Endothelial cell of umbilical vein (primary cell): ENCODE results near the gene HHATL. TPM values are rescaled to one million over a fixed set of nuclear protein-coding genes. Genes with fewer than 3 reads are reported as not detected.

ENCODE experiments used
- BruUV-seq: library from RNA; stranded (reverse); fragments of 400-500 nt; replicated peaks from 2 replicates; lab custom pipeline; 2021; lab: Mats Ljungman, UMichigan
- CTCF ChIA-PET: fragments of 300-600, 350-600 bp; sonication (Branson Sonifier 250); formaldehyde crosslinking; loops from one replicate; lab custom pipeline; 2021; ENCODE audit warnings: antibody characterized with exemption, inconsistent platforms; lab: Charles Lee
- POLR2A ChIA-PET: fragments of 300-600, 350-600 bp; sonication (Branson Sonifier 250); formaldehyde crosslinking; loops from one replicate; lab custom pipeline; 2021; ENCODE audit warnings: antibody characterized with exemption, inconsistent platforms; lab: Charles Lee
- DNase-seq: peaks from one replicate; pipeline ENCODE4 v3.0.0-alpha.2; 2011; ENCODE audit warnings: low read depth, low spot score
- FAIRE-seq: peaks from 2 replicates; lab custom pipeline; 2011; peaks lifted over from hg19 to GRCh38; lab: Jason Lieb, UNC
- H2AFZ ChIP-seq: 2 replicates; pipeline ENCODE4 v1.6.0; 2012; ENCODE audit warnings: low read depth, low read length, control low read depth, inconsistent platforms
- H3K27ac ChIP-seq: 2 replicates; pipeline ENCODE4 v1.5.1; 2011; ENCODE audit warnings: low read depth, mild to moderate bottlenecking, control low read depth, low read length, moderate library complexity; ENCODE audit not compliant: insufficient read depth
- H3K27me3 ChIP-seq, 2 experiments: 2 replicates each; pipeline versions ENCODE4 v1.6.0 to v1.6.1; 2011; ENCODE audit warnings: low read length in 2 of 2, mixed read lengths in 1 of 2; ENCODE audit not compliant: control insufficient read depth in 2 of 2, insufficient read depth in 2 of 2
- H3K36me3 ChIP-seq, 2 experiments: 2 replicates in 1 of 2; 3 replicates in 1 of 2; pipeline ENCODE4 v1.5.1; 2011; ENCODE audit warnings: low read length in 2 of 2, mild to moderate bottlenecking in 1 of 2, moderate library complexity in 1 of 2; ENCODE audit not compliant: control insufficient read depth in 2 of 2, insufficient read depth in 2 of 2; ENCODE audit errors: extremely low read depth in 1 of 2
- H3K4me1 ChIP-seq: 3 replicates; pipeline ENCODE4 v1.5.1; 2011; ENCODE audit warnings: mild to moderate bottlenecking, low read length; ENCODE audit not compliant: control insufficient read depth, insufficient read depth; ENCODE audit errors: extremely low read depth
- H3K4me2 ChIP-seq: 2 replicates; pipeline ENCODE4 v1.6.1; 2011; ENCODE audit warnings: low read length, control low read depth, mixed read lengths; ENCODE audit not compliant: insufficient read depth
- H3K4me3 ChIP-seq, 3 experiments: fragments of 200-600 bp in 1 of 3; sonication (generic), shearing (Covaris generic) in 1 of 3; replicated peaks in 1 of 3; 2 replicates each; pipeline ENCODE4 v1.5.1; 2011 to 2016; ENCODE audit warnings: control low read depth in 3 of 3, low read length in 3 of 3, mild to moderate bottlenecking in 2 of 3, inconsistent platforms in 1 of 3, low read depth in 1 of 3, moderate library complexity in 1 of 3; ENCODE audit not compliant: insufficient read depth in 1 of 3
- H3K79me2 ChIP-seq: 2 replicates; pipeline ENCODE4 v1.6.0; 2012; ENCODE audit warnings: low read length, inconsistent platforms; ENCODE audit not compliant: control insufficient read depth, insufficient read depth
- H3K9ac ChIP-seq: replicated peaks from 2 replicates; pipeline ENCODE3; 2011; ENCODE audit warnings: low read length, control low read depth; ENCODE audit not compliant: insufficient read depth; ENCODE audit errors: extremely low read depth
- H3K9me1 ChIP-seq: replicated peaks from 3 replicates; pipeline ENCODE4 v1.6.0; 2011; ENCODE audit warnings: mild to moderate bottlenecking, low read length; ENCODE audit not compliant: control insufficient read depth, insufficient read depth; ENCODE audit errors: extremely low read depth
- H3K9me3 ChIP-seq: replicated peaks from 2 replicates; pipeline ENCODE4 v1.5.1; 2012; ENCODE audit warnings: low read length, inconsistent platforms; ENCODE audit not compliant: control insufficient read depth, insufficient read depth
- H4K20me1 ChIP-seq: replicated peaks from 2 replicates; pipeline ENCODE3; 2011; ENCODE audit warnings: mild to moderate bottlenecking, low read length; ENCODE audit not compliant: control insufficient read depth, insufficient read depth; ENCODE audit errors: extremely low read depth
- EZH2 ChIP-seq: IDR thresholded peaks from 2 replicates; pipeline ENCODE4 v1.6.1; 2012; ENCODE audit warnings: borderline replicate concordance, low read depth, mild to moderate bottlenecking, moderate library complexity, low read length, inconsistent platforms; ENCODE audit not compliant: severe bottlenecking
- FOS ChIP-seq: IDR thresholded peaks from 2 replicates; pipeline ENCODE4 v1.6.1; 2011; ENCODE audit warnings: mild to moderate bottlenecking, low read length, moderate library complexity, borderline replicate concordance; ENCODE audit not compliant: insufficient read depth
- GATA2 ChIP-seq: IDR thresholded peaks from 2 replicates; pipeline ENCODE4 v1.7.0; 2011; ENCODE audit warnings: low read depth, mild to moderate bottlenecking, moderate library complexity, mixed read lengths, low read length; ENCODE audit not compliant: insufficient read length, insufficient read depth
- JUN ChIP-seq: IDR thresholded peaks from 2 replicates; pipeline ENCODE4 v1.6.1; 2011; ENCODE audit warnings: borderline replicate concordance, low read depth; ENCODE audit not compliant: insufficient read length, insufficient read depth
- MYC ChIP-seq: IDR thresholded peaks from one replicate; pipeline ENCODE4 v1.6.1; 2011; ENCODE audit warnings: mild to moderate bottlenecking, low read depth, low read length
- POLR2A ChIP-seq: IDR thresholded peaks from 2 replicates; pipeline ENCODE4 v1.6.1; 2012; ENCODE audit warnings: low read depth, mild to moderate bottlenecking, control low read depth, low read length
- POLR2AphosphoS5 ChIP-seq: IDR thresholded peaks from 2 replicates; pipeline ENCODE4 v1.6.1; 2012; ENCODE audit warnings: low read depth, mild to moderate bottlenecking, control low read depth, low read length, moderate library complexity; ENCODE audit not compliant: insufficient read depth
- dilution Hi-C: fragments of 300-500 bp; cut with MboI; formaldehyde crosslinking; loops from one replicate; pipeline ENCODE4 v1.15.0; 2019; ENCODE audit warnings: low sequenced_read_pairs; ENCODE audit not compliant: extremely low pct_ligation_motif_present
- intact Hi-C: fragments of 100-400 bp; cut with micrococcal nuclease; formaldehyde crosslinking; loops from one replicate; pipeline ENCODE4 v1.10.0; 2022
- polyA plus RNA-seq, 4 experiments: library from polyadenylated mRNA; depleted of rRNA in 3 of 4; stranded (reverse) in 3 of 4; unstranded in 1 of 4; fragments of >200 nt; gene quantifications; 2 replicates each; pipeline versions ENCODE4 v1.2.1 to v1.2.3, GENCODE V29; 2011 to 2012; ENCODE audit warnings: missing spikeins in 1 of 4
- total RNA-seq: library from RNA; stranded (reverse); gene quantifications from 2 replicates; pipeline ENCODE4 v1.2.3, GENCODE V29; 2021
- TF ChIP-seq, protein P1 (sequence below), 2 donors: IDR thresholded peaks; 1 replicate in 1 of 2; 2 replicates in 1 of 2; pipeline ENCODE4 v1.5.1; 2011; ENCODE audit warnings: low read length in 2 of 2, mild to moderate bottlenecking in 2 of 2, moderate library complexity in 2 of 2, control low read depth in 1 of 2, inconsistent platforms in 1 of 2, low read depth in 1 of 2; ENCODE audit not compliant: insufficient read depth in 1 of 2; ENCODE audit errors: extremely low read depth in 1 of 2
- TF ChIP-seq, protein P2 (sequence below): IDR thresholded peaks from 2 replicates; pipeline ENCODE4 v1.6.1; 2011; ENCODE audit not compliant: insufficient read depth, insufficient read length

The HHATL gene
- total and polyA plus RNA-seq, 2 donors (not counting 3 experiments of a cell fraction or from before 2014, with no cell fraction given) = not detected

DNA sequence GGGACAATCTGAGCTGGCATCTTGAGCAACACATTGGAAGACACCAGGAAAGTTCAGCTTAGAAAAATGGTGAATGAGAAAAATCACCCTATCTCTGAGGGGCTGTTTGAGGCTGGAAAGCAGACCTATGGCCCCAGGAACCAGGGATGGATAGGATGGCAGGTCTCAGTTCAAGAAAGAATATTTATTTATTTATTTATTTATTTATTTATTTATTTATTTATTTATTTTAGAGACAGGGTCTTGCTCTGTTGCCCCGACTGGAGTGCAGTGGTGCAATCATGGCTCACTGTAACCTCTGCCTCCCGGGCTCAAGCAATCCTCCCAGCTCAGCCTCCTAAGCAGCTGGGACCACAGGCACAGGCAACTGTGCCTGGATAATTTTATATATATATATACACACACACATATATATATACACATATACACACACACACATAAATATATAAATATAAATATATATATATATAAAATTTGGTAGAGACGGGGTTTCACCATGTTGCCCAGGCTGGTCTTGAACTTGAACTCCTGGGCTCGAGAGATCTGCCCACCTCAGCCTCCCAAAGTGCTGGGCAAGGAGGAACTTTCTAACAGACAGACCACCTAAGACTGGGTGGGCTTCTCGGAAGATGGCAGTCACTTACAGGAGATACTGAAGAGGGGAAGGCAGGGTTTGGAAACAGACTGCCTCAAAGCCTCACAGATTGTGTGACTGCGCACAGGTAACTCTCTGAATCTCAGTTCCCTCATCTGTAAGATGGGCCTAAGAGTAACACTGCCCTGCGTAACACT, 40.8 kb upstream of the HHATL start:
- Histone ChIP-seq H3K4me3 (no peak overlapping the region), H3K9me1 (no peaks in the 10 kb centered on the region), H4K20me1 (no peaks in the 10 kb centered on the region), H2AFZ (no peak overlapping the region), H3K9me3 (no peaks in the 10 kb centered on the region), H3K4me2 (no peak overlapping the region), H3K36me3 (no peaks in the 10 kb centered on the region), H3K9ac (no peak overlapping the region), H3K4me1 (no peaks in the 10 kb centered on the region), H3K79me2 (no peaks in the 10 kb centered on the region), H3K27ac (no peak overlapping the region), H3K27me3 (no peaks in the 10 kb centered on the region)
- POLR2A ChIA-PET = no interaction called here
- DNase-seq = no peak
- BruUV-seq = no TSS peak
- intact Hi-C loops = no loop called here
- CTCF ChIA-PET = interaction anchor here (0.6 to 6.9 kb wide), 18 partner anchors 8 to 513 kb away, joined by 3 to 61 read pairs (median 4); no protein-coding TSS in a partner anchor
- dilution Hi-C loops = no loop called here
- TF ChIP-seq, protein P1, sequence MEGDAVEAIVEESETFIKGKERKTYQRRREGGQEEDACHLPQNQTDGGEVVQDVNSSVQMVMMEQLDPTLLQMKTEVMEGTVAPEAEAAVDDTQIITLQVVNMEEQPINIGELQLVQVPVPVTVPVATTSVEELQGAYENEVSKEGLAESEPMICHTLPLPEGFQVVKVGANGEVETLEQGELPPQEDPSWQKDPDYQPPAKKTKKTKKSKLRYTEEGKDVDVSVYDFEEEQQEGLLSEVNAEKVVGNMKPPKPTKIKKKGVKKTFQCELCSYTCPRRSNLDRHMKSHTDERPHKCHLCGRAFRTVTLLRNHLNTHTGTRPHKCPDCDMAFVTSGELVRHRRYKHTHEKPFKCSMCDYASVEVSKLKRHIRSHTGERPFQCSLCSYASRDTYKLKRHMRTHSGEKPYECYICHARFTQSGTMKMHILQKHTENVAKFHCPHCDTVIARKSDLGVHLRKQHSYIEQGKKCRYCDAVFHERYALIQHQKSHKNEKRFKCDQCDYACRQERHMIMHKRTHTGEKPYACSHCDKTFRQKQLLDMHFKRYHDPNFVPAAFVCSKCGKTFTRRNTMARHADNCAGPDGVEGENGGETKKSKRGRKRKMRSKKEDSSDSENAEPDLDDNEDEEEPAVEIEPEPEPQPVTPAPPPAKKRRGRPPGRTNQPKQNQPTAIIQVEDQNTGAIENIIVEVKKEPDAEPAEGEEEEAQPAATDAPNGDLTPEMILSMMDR (IDR thresholded peaks at IDR 0.05; ENCODE audit: extremely low read depth in 1 of 2, insufficient read depth in 1 of 2, low read depth in 1 of 2, low read length in 2 of 2) = no peak
- TF ChIP-seq MYC (no peak), JUN (no peak), GATA2 (no peak), FOS (no peak), POLR2A (no peak), POLR2AphosphoS5 (no peak), EZH2 (no peak)
- TF ChIP-seq, protein P2, sequence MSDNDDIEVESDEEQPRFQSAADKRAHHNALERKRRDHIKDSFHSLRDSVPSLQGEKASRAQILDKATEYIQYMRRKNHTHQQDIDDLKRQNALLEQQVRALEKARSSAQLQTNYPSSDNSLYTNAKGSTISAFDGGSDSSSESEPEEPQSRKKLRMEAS = no peak
- no peak for FAIRE-seq
